ENCODE measurements around the gene TAF1.

- TF ChIP-seq CTCF (IDR thresholded peaks at IDR 0.05; ENCODE audit: insufficient read depth, low read length, poor library complexity, severe bottlenecking) (no peak), EZH2phosphoT487 (conservative IDR thresholded peaks at IDR 0.05; ENCODE audit: low read length) (no peak)
These were observed 138.2 kb downstream of the TAF1 start for GRCh38 chrX:71504346-71504745.
